ENCODE measurements around the gene MYH11.

MYH11 gene

GRCh38 chr16:15779664-15780351 is 77.0 kb downstream of the MYH11 start:
- no peak overlapping the region for H3K4me3 ChIP-seq (ENCODE audit: low read depth in 1 of 2, low read length in 1 of 2)
- no peaks in the 10 kb centered on the region for H3K27me3 ChIP-seq
- no peak for TF ChIP-seq CTCF (IDR thresholded peaks at IDR 0.05)

GRCh38 chr16:15778999-15779614 is 77.7 kb downstream of the MYH11 start:
- no peak overlapping the region for H3K27ac ChIP-seq
- no peaks in the 10 kb centered on the region for H3K9me3 ChIP-seq
- no peak for TF ChIP-seq CTCF (IDR thresholded peaks at IDR 0.05)
- no peaks in the 10 kb centered on the region for H3K27me3 ChIP-seq
- H3K4me3 ChIP-seq (ENCODE audit: low read depth in 1 of 2, low read length in 1 of 2), result no peak overlapping the region
- no peaks in the 10 kb centered on the region for H3K4me1 ChIP-seq (ENCODE audit: control insufficient read depth in 1 of 2, insufficient read depth in 1 of 2, low read depth in 1 of 2, low read length in 1 of 2)
- no peaks in the 10 kb centered on the region for H3K36me3 ChIP-seq

More at GRCh38 chr16:15779664-15780351, 77.0 kb downstream of the MYH11 start:
- Histone ChIP-seq H3K4me1 (ENCODE audit: control insufficient read depth in 1 of 2, insufficient read depth in 1 of 2, low read depth in 1 of 2, low read length in 1 of 2) (no peaks in the 10 kb centered on the region), H3K9me3 (no peaks in the 10 kb centered on the region), H3K36me3 (no peaks in the 10 kb centered on the region), H3K27ac (no peak overlapping the region)

- Histone ChIP-seq H3K36me3 (no peaks in the 10 kb centered on the region), H3K4me1 (ENCODE audit: control insufficient read depth in 1 of 2, insufficient read depth in 1 of 2, low read depth in 1 of 2, low read length in 1 of 2) (no peaks in the 10 kb centered on the region), H3K9me3 (no peaks in the 10 kb centered on the region), H3K27me3 (no peaks in the 10 kb centered on the region), H3K4me3 (ENCODE audit: low read depth in 1 of 2, low read length in 1 of 2) (no peak overlapping the region), H3K27ac (no peak overlapping the region)
- TF ChIP-seq CTCF (IDR thresholded peaks at IDR 0.05), result no peak
Measured at GRCh38 chr16:15778204-15778743, 78.6 kb downstream of the MYH11 start.

GRCh38 chr16:15777533-15778203 is 79.2 kb downstream of the MYH11 start:
- no peak for TF ChIP-seq CTCF (IDR thresholded peaks at IDR 0.05)
- Histone ChIP-seq H3K27me3 (no peaks in the 10 kb centered on the region), H3K4me1 (ENCODE audit: control insufficient read depth in 1 of 2, insufficient read depth in 1 of 2, low read depth in 1 of 2, low read length in 1 of 2) (no peaks in the 10 kb centered on the region), H3K27ac (no peak overlapping the region), H3K36me3 (no peaks in the 10 kb centered on the region), H3K4me3 (ENCODE audit: low read depth in 1 of 2, low read length in 1 of 2) (no peak overlapping the region), H3K9me3 (no peaks in the 10 kb centered on the region)

- Histone ChIP-seq H3K27me3 (no peaks in the 10 kb centered on the region), H3K4me3 (ENCODE audit: low read depth in 1 of 2, low read length in 1 of 2) (no peak overlapping the region), H3K9me3 (no peaks in the 10 kb centered on the region), H3K27ac (no peak overlapping the region), H3K4me1 (ENCODE audit: control insufficient read depth in 1 of 2, insufficient read depth in 1 of 2, low read depth in 1 of 2, low read length in 1 of 2) (no peaks in the 10 kb centered on the region), H3K36me3 (no peaks in the 10 kb centered on the region)
- TF ChIP-seq CTCF (IDR thresholded peaks at IDR 0.05), result no peak
Measured at GRCh38 chr16:15776572-15776971, 80.3 kb downstream of the MYH11 start.
